NOMO-1 treated with DMSO at 0.1 percent for 48 hours (cell line): ENCODE data around the gene RYR2.
"Not testable (repeated sequence)": the region's sequence is repeated elsewhere in the genome, so short reads cannot be mapped to it uniquely, and the experiment has no call there.

Experiments
- DNase-seq: peaks from one replicate; lab custom pipeline; 2025; ENCODE audit not compliant: unreplicated experiment; lab: John Stamatoyannopoulos, UW

The RYR2 gene

DNA sequence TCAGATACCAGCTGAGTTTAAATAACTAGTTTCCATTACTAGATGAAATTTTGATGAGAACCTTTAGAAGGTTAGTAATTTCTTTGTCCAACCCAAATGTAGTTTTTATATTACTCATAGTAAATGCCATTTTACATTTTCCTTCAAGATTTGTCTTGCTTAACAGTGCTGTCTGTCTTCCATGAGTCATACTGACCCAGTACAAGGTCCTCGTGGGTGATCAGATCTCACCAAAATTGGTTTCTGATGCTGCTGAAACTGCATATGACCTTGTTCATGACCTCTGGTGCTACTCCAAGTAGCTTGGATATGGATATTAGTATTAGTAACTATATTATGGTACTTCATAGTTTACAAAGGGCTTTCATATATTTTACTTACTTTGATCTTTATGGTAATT, 207.1 kb downstream of the RYR2 start:
- DNase-seq, result no peak

DNA sequence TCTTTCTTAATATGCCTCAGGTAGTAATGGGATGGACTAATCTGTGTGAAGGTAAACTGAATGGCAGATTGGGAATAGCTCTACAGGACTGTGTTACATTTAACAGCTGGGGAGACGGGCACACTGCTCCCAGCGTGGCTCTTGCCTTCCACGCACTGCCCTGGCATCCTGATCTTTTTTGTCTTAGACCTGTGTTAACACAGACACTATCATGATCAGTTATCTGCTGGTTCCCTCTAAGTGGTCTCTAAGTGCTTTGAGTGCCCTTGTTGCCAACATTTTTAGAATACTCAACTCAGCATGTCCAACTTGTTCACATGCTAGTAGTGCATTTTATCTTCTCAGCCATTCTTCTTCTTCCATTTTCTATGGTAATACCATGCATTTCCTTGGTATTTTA, 208.1 kb downstream of the RYR2 start:
- DNase-seq, result no peak

DNA sequence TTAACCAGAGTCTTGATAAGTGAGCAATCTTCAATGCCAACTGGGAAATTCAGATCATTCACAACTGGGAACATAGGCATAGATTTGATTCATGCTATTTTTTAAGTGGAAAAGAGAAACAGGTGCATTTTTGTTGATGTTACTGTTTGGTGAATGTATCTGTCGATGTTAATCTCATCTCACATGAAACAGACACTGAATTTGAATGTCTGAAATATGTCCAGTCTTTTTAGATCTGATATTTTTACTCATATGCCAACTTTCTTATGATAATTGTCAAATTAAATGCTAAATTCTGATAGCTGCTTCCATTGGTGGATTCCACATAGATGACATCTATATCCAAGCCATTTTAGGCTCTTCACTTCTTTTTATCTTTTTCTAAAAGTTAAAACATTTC, 213.1 kb downstream of the RYR2 start:
- DNase-seq, result no peak

DNA sequence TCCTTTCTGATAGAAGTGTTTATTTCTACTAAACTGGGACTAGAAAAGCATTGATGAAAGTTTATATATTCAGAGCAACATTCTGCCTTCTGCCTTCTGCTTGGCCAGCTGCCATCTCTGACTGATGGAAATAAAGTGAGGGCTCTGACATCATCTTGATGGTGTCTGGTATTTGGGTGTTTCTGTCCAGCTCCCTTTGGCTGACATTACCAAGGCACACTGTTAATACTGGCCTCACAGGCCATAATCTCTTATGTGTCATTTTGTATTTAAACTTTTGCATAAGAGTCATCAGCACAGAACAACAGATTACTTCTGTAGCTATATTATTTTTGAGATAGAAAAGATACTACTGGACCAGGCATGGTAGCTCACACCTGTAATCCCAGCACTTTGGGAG, 216.9 kb downstream of the RYR2 start:
- DNase-seq, result no peak

GRCh38 chr1:237261198-237261597, 219.2 kb downstream of the RYR2 start:
- no peak for DNase-seq

DNA sequence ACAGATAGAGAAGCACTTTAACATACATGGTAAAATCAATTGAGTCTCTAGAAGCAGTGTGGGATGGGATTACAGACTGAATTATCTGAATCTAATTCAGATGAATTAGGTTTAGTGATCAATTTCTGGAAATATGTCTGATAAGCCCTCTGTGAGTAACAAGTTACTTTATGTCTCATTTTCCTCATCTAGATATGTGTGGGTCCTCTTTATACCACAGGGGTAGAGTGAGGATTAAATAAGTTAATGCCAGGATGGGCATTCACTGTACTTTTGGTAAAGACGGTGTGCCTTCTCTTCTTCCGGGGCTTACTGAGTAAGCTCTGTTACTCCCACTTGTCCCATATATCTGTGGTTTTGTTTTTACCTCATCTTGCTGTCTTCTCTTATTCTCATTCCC, 225.8 kb downstream of the RYR2 start:
- DNase-seq, result no peak

- no peak for DNase-seq
Measured at GRCh38 chr1:237269938-237270337, 228.0 kb downstream of the RYR2 start.

DNA sequence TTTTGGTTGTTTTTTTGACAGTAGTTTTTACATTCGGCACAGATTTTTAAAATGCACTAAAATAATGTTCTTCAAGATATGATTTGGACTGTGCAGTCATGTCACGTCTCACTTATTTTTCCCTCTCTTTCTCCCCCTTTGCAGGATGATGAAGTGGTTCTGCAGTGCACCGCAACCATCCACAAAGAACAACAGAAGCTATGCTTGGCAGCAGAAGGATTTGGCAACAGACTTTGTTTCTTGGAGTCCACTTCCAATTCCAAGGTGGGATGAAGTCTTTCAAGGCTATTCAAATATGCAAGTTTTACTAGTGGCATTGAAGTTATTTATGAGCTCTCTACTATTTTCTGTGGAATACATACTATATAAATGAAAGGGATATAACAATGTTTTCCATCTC, 228.4 kb downstream of the RYR2 start:
- DNase-seq, result no peak

DNA sequence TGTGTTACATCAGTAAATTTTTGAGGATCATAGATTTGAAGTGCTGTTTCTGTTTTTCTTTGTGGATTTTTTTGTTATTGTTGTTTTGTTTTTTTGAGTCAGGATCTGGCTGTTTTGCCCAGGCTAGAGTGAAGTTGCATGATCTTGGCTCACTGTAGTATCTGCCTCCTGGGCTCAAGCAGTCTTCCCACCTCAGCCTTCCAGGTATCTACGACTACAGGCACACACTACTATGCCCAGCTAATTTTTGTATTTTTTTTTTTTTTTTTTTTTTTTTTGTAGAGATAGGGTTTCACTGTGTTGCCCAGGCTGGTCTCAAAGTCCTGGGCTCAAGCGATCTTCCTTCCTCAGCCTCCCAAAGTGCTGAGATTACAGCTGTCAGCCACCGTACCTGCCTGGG, 236.0 kb downstream of the RYR2 start:
- DNase-seq, result not testable (repeated sequence)

DNA sequence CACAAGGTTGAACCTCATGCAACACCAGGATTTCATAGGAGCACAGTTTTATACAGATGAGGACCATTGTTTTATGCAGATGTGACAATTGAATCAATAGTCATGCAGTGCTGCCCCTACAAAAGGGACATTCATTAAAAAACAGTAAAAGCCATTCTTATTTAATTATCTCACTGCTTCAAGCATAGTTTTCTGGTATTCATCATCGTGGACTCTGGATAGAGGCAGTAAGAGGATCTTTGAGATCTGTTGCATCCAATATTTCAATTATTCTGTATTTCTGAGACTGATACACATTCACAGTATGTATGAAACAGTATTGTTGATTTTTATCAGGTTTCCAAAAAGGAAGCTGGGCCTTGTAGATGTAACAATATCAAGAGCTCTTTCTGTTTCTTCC, 237.6 kb downstream of the RYR2 start:
- no peak for DNase-seq

DNA sequence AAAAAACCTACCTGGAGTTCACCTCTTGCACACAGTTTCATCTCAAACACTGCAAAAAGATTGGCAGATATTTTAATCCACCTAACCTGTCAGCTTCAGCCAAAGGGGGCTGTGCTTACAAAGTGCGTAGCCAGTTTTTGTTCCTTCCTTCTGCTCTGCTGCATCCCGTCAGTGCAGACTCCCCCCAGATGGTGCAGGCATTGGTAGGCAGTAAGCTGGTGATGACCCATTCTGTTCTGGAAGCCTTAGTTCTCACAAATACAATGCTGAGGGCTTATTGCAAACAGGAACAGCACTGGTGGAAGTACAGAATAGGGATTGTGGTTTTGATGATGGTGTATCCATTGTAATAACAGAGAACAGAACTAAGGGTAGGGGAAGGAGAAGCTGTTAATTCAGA, 239.5 kb downstream of the RYR2 start:
- DNase-seq, result no peak

GRCh38 chr1:237282208-237282783, 240.3 kb downstream of the RYR2 start:
- DNase-seq, result no peak

DNA sequence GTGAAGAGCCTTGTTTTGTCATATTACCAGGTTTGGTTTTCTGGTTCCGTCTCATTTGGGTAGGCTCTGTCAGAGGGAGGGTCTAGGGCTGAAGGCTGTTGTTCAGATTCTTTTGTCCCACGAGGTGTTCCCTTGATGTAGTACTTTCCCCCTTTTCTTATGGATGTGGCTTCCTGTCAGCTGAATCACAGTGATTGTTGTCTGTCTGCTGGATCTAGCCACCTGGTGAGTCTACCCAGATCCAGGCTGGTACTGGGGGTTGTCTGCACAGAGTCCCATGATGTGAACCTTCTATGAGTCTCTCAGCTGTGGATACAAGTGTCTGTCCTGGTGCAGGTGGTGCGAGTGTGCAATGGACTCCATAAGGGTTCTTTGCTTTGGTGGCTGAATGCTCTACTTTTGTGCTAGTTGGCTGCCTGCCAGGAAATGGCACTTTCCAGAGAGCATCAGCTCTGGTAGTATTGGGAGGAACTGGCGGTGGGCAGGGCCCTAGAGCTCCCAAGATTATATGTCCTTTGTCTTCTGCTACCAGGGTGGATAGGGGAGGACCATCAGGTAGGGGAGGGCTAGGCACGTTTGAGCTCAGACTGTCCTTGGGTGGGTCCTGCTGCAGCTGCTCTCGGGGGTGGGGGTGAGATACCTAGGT, 246.0 kb downstream of the RYR2 start:
- no peak for DNase-seq

- DNase-seq, result no peak
Measured at GRCh38 chr1:237293804-237294203, 251.8 kb downstream of the RYR2 start.

GRCh38 chr1:237296861-237297260, 254.9 kb downstream of the RYR2 start:
- DNase-seq, result no peak

- no peak for DNase-seq
Measured at GRCh38 chr1:237300642-237301041, 258.7 kb downstream of the RYR2 start.

- no peak for DNase-seq
Measured at GRCh38 chr1:237303929-237304328, 261.9 kb downstream of the RYR2 start.

GRCh38 chr1:237306726-237307125, 264.7 kb downstream of the RYR2 start:
- no peak for DNase-seq

DNA sequence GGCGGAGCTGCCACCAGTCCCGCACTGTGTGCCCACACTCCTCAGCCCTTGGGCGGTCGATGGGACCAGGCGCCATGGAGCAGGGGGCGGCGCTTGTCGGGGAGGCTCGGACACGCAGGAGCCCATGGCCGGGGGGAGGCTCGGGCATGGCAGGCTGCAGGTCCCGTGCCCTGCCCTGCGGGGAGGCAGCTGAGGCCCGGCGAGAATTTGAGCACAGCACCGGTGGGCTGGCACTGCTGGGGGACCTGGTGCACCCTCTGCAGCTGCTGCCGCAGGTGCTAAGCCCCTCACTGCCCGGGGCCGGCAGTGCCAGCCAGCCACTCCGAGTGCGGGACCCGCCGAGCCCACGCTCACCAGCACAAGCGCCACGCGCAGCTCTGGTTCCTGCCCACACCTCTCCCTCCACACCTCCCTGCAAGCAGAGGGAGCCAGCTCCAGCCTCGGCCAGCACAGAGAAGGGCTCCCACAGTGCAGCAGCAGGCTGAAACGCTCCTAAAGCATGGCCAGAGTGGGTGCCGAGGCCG, 267.7 kb downstream of the RYR2 start:
- DNase-seq, result no peak

GRCh38 chr1:237316352-237316751, 274.4 kb downstream of the RYR2 start:
- no peak for DNase-seq

GRCh38 chr1:237318748-237319147, 276.8 kb downstream of the RYR2 start:
- no peak for DNase-seq

DNA sequence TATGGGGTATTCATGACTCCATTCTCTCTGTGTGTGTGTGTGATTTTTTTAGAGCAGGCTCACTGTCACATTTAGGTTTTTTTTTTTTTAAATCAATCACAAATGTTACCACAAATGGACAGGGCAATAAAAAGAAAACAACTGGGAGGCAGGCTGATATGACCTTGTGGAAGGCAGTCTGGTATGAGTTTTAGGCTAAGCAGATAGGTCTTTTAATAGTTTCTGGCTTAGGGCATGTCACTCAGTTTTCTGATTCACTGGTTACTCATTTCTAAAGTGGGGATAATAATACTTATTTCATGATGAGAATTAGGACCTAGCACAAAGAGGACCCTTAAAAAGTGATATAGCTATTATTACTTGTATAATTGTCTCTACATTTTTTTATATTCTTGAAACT, 278.9 kb downstream of the RYR2 start:
- no peak for DNase-seq

- no peak for DNase-seq
Measured at GRCh38 chr1:237324226-237324625, 282.2 kb downstream of the RYR2 start.
